B cell (primary cell): ENCODE results near the gene LZTFL1.

Source experiments
- EZH2 ChIP-seq: IDR thresholded peaks from 2 replicates; pipeline ENCODE4 v1.6.1; 2012; ENCODE audit warnings: borderline replicate concordance, low read depth, mild to moderate bottlenecking, moderate library complexity, low read length; ENCODE audit not compliant: insufficient read depth, poor library complexity, severe bottlenecking
- TF ChIP-seq, protein P1 (sequence below): fragments of 200-600 bp; IDR thresholded peaks from one replicate; pipeline ENCODE4 v1.8.0; 2022; ENCODE audit warnings: antibody characterized with exemption, mild to moderate bottlenecking

DNA sequence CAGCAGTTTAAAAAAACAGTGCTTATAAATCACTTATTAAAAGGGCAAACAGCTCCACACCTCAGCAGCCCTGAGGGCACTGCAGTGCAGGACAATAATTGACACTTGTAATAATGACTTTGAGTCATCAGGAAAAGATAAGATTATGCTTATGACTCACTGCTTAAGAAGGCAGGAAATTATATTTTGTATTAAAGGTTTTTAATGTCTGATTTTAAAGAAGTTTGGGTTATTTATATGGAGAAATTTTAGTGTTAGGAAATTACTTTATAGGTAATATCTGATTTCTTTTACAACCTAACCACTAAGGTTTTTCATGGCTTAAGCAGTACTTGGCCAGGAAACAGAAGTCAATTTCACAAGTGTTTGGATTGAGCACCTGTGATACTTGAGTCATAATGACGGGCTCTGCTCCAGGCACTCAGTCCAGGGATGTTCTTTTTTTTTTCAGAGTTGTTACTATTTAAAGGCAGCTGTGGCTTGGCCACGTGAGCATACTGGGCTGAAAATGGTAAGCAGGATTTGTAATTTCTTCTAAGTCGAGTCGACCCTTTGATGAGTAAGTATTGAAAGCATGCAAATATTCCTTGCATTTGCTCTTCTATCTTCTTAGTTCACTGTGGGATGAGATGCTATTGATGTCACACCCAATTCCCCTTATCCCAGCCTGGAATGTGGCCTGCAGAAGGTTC is 23.9 kb downstream of the LZTFL1 start:
- TF ChIP-seq EZH2: no peak
- TF ChIP-seq, protein P1, sequence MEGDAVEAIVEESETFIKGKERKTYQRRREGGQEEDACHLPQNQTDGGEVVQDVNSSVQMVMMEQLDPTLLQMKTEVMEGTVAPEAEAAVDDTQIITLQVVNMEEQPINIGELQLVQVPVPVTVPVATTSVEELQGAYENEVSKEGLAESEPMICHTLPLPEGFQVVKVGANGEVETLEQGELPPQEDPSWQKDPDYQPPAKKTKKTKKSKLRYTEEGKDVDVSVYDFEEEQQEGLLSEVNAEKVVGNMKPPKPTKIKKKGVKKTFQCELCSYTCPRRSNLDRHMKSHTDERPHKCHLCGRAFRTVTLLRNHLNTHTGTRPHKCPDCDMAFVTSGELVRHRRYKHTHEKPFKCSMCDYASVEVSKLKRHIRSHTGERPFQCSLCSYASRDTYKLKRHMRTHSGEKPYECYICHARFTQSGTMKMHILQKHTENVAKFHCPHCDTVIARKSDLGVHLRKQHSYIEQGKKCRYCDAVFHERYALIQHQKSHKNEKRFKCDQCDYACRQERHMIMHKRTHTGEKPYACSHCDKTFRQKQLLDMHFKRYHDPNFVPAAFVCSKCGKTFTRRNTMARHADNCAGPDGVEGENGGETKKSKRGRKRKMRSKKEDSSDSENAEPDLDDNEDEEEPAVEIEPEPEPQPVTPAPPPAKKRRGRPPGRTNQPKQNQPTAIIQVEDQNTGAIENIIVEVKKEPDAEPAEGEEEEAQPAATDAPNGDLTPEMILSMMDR: no peak
